ENCODE data around the gene LIN28B. TPM values are rescaled to one million over a fixed set of nuclear protein-coding genes. Genes with fewer than 3 reads are reported as not detected.

LIN28B gene
- total and polyA plus RNA-seq, 2 of the 4 experiments (the other 2 are of a cell fraction), result not detected

- no peak overlapping the region for H3K9ac ChIP-seq (ENCODE audit: low read depth, low read length)
- no peak overlapping the region for H3K4ac ChIP-seq (ENCODE audit: low read depth, low read length)
- no peak overlapping the region for H3K4me2 ChIP-seq (ENCODE audit: low read depth, low read length)
- H2AK5ac ChIP-seq (ENCODE audit: low read depth, low read length), result no peak overlapping the region
- no peak overlapping the region for H2BK5ac ChIP-seq (ENCODE audit: low read depth, low read length, poor library complexity, severe bottlenecking)
- DNase-seq (no peak), ATAC-seq (ENCODE audit: low read depth) (no peak)
- peaks cover 3% of the 10 kb centered on the region for H3K9me1 ChIP-seq (ENCODE audit: insufficient read depth, low read length)
- no peak overlapping the region for H4K5ac ChIP-seq (ENCODE audit: low read depth, low read length)
- no peak overlapping the region for H2BK120ac ChIP-seq (ENCODE audit: low read depth, low read length)
- H2AK9ac ChIP-seq (replicated peaks; ENCODE audit: low read depth, low read length, poor library complexity), result no peak overlapping the region
- H3K23ac ChIP-seq (ENCODE audit: low read depth, low read length), result no peak overlapping the region
- no TSS peak for BruUV-seq (replicated peaks)
- dilution Hi-C loops (cut with HindIII; ENCODE audit: low sequenced_read_pairs, unreplicated experiment) (no loop called here), intact Hi-C loops (cut with micrococcal nuclease) (no loop called here), in situ Hi-C loops (cut with MboI; ENCODE audit: low sequenced_read_pairs) (no loop called here)
- no peak overlapping the region for H3K56ac ChIP-seq (ENCODE audit: extremely low read depth, insufficient read depth, low read length)
- no peak overlapping the region for H3K27ac ChIP-seq (ENCODE audit: insufficient read depth, low read length)
- H2AFZ ChIP-seq (replicated peaks; ENCODE audit: low read length, poor library complexity), result no peak overlapping the region
- peaks cover 5% of the 10 kb centered on the region; the same call in 1 of the 2 replicates for H3K36me3 ChIP-seq (ENCODE audit: control insufficient read depth, insufficient read depth, low read length)
- no peaks in the 10 kb centered on the region; the same call in 1 of the 2 replicates for H4K20me1 ChIP-seq (ENCODE audit: insufficient read depth, low read length)
- no peaks in the 10 kb centered on the region for H3K27me3 ChIP-seq (ENCODE audit: control insufficient read depth, insufficient read depth, low read length)
- H3K4me3 ChIP-seq (ENCODE audit: insufficient read depth, low read depth, low read length), result no peak overlapping the region
- TF ChIP-seq CHD1 (IDR thresholded peaks at IDR 0.05; ENCODE audit: low read depth, low read length) (no peak), SMC3 (IDR thresholded peaks at IDR 0.05; ENCODE audit: low read depth, low read length) (no peak), FOS (IDR thresholded peaks at IDR 0.05; ENCODE audit: low read depth, low read length) (no peak), RFX5 (IDR thresholded peaks at IDR 0.05; ENCODE audit: low read depth, low read length) (no peak), RCOR1 (IDR thresholded peaks at IDR 0.05; ENCODE audit: insufficient replicate concordance, low read length) (no peak), BHLHE40 (IDR thresholded peaks at IDR 0.05; ENCODE audit: low read depth, low read length) (no peak), NFE2L2 (IDR thresholded peaks at IDR 0.05; ENCODE audit: low read depth, low read length) (no peak)
- no peak overlapping the region for H3K18ac ChIP-seq (ENCODE audit: low read depth, low read length)
- no CpG with 5 or more reads among the region's 1 CpG for WGBS, 2 experiments (ENCODE audit: extremely low coverage in 2 of 2, insufficient read length in 1 of 2)
- ChIA-PET CTCF (interaction anchor here (0.7 to 1.0 kb wide), 3 partner anchors 25 to 253 kb away, joined by 3 read pairs; no protein-coding TSS in a partner anchor), POLR2A (ENCODE audit: unreplicated experiment) (no interaction called here)
- H3K79me1 ChIP-seq (ENCODE audit: low read depth in 1 of 2, low read length in 2 of 2), result peaks cover 0 to 3% of the 10 kb centered on the region in 2 experiments; a peak in 1 of 4 replicates
- peaks cover 2% of the 10 kb centered on the region; the same call in 1 of the 2 replicates for H3K4me1 ChIP-seq (ENCODE audit: control insufficient read depth, insufficient read depth, low read length)
- H2BK15ac ChIP-seq (ENCODE audit: low read depth, low read length), result no peak overlapping the region
- H4K8ac ChIP-seq (ENCODE audit: low read depth in 2 of 2, low read length in 2 of 2), result no peak overlapping the region
- no peak overlapping the region for H2BK20ac ChIP-seq (ENCODE audit: low read depth, low read length)
- no peak overlapping the region for H4K91ac ChIP-seq (ENCODE audit: insufficient read depth, low read depth, low read length)
- no peak overlapping the region for H3K14ac ChIP-seq (replicated peaks; ENCODE audit: low read depth, low read length)
- no peaks in the 10 kb centered on the region for H3K9me3 ChIP-seq (ENCODE audit: control insufficient read depth, insufficient read depth, low read length)
These were observed 155.7 kb downstream of the LIN28B start for GRCh38 chr6:105112577-105112976.
